Panc1 (cell line): ENCODE measurements around the gene BRME1. TPM values are rescaled to one million over a fixed set of nuclear protein-coding genes. Genes with fewer than 3 reads are reported as not detected.

Experiments
- ATAC-seq: fragments of 200-7000 bp; cut with Tn5 transposase; 2 replicates; pipeline ENCODE4 v1.9.1; 2020; ENCODE audit warnings: mild to moderate bottlenecking, moderate library complexity
- BruUV-seq: library from RNA; stranded (reverse); fragments of 400-500 nt; replicated peaks from 2 replicates; lab custom pipeline; 2021; lab: Mats Ljungman, UMichigan
- CTCF ChIA-PET: fragments of 300-600 bp; sonication (Branson Sonifier 250); formaldehyde crosslinking; loops from one replicate; lab custom pipeline; 2022; ENCODE audit warnings: antibody characterized with exemption; lab: Charles Lee
- POLR2A ChIA-PET: fragments of 300-600 bp; sonication (Branson Sonifier 250); formaldehyde crosslinking; loops from one replicate; lab custom pipeline; 2022; ENCODE audit warnings: antibody characterized with exemption; lab: Charles Lee
- DNase-seq: peaks from one replicate; pipeline ENCODE4 v3.0.0-alpha.2; 2010; ENCODE audit warnings: low read depth, low spot score
- H3K27ac ChIP-seq: 2 replicates; pipeline ENCODE4 v1.5.1; 2011; ENCODE audit warnings: mild to moderate bottlenecking, low read length, inconsistent platforms
- H3K27me3 ChIP-seq: fragments of 200-500 bp; sonication (Bioruptor generic); 2 replicates; pipeline ENCODE4 v1.6.0; 2014; ENCODE audit warnings: low read length, inconsistent platforms; ENCODE audit not compliant: control insufficient read depth, insufficient read depth
- H3K36me3 ChIP-seq: fragments of 200-500 bp; sonication (Bioruptor generic); 2 replicates; pipeline ENCODE4 v1.5.1; 2014; ENCODE audit warnings: inconsistent platforms, mild to moderate bottlenecking, low read length, moderate library complexity; ENCODE audit not compliant: control insufficient read depth, insufficient read depth
- H3K4me1 ChIP-seq: 2 replicates; pipeline ENCODE4 v1.5.1; 2011; ENCODE audit warnings: inconsistent platforms, mild to moderate bottlenecking, low read length, moderate library complexity; ENCODE audit not compliant: control insufficient read depth, insufficient read depth
- H3K4me3 ChIP-seq, 2 experiments: 2 replicates each; pipeline ENCODE4 v1.5.1; 2011 to 2012; ENCODE audit warnings: low read depth in 2 of 2, low read length in 2 of 2, mild to moderate bottlenecking in 2 of 2, inconsistent platforms in 1 of 2, moderate library complexity in 1 of 2
- H3K9me3 ChIP-seq: fragments of 200-500 bp; sonication (Bioruptor generic); 2 replicates; pipeline ENCODE4 v1.5.1; 2014; ENCODE audit warnings: low read depth, mild to moderate bottlenecking, inconsistent platforms, low read length, moderate library complexity; ENCODE audit not compliant: control insufficient read depth, insufficient read depth
- CTCF ChIP-seq: fragments of 450-650 bp; IDR thresholded peaks from 2 replicates; pipeline ENCODE4 v1.5.1; 2017; ENCODE audit warnings: mild to moderate bottlenecking
- POLR2AphosphoS5 ChIP-seq: IDR thresholded peaks from 2 replicates; pipeline ENCODE4 v1.6.1; 2012; ENCODE audit warnings: mild to moderate bottlenecking, low read depth, low read length, moderate library complexity
- SIN3A ChIP-seq: IDR thresholded peaks from 2 replicates; pipeline ENCODE4 v1.6.1; 2012; ENCODE audit warnings: low read depth, mild to moderate bottlenecking, low read length, moderate library complexity, borderline replicate concordance; ENCODE audit not compliant: insufficient read depth
- TCF7L2 ChIP-seq: IDR thresholded peaks from 2 replicates; pipeline ENCODE4 v1.6.1; 2011; ENCODE audit warnings: mild to moderate bottlenecking, low read depth, low read length, inconsistent platforms
- in situ Hi-C: cut with HindIII; loops from 2 replicates; pipeline ENCODE4 v1.10.0; 2016; ENCODE audit warnings: low sequenced_read_pairs, low pct_unique_long_range_greater_than_20kb
- intact Hi-C: fragments of 100-400 bp; cut with micrococcal nuclease; formaldehyde crosslinking; loops from one replicate; pipeline ENCODE4 v1.10.0; 2022; ENCODE audit not compliant: unreplicated experiment
- total RNA-seq: library from RNA; stranded (reverse); gene quantifications from one replicate; pipeline ENCODE4 v1.2.1, GENCODE V29; 2021; ENCODE audit not compliant: unreplicated experiment
- TF ChIP-seq, protein P1 (sequence below), 2 experiments: IDR thresholded peaks; 2 replicates each; pipeline ENCODE4 v1.6.1; 2011 to 2012; ENCODE audit warnings: low read depth in 2 of 2, control low read depth in 1 of 2, low read length in 1 of 2, mild to moderate bottlenecking in 1 of 2, moderate library complexity in 1 of 2; ENCODE audit not compliant: insufficient read depth in 1 of 2

Gene BRME1
- total RNA-seq, 1 experiment from 2014 or later = 6.5 TPM

GRCh38 chr19:13935765-13936510 is 30.0 kb upstream of the BRME1 start:
- no peak overlapping the region for H3K4me3 ChIP-seq
- peaks cover 5% of the 10 kb centered on the region for H3K4me1 ChIP-seq
- CTCF ChIA-PET = interaction anchor here (0.6 kb wide), 2 partner anchors 11 to 25 kb away, joined by 3 to 9 read pairs; no protein-coding TSS in a partner anchor
- no peaks in the 10 kb centered on the region for H3K27me3 ChIP-seq
- H3K36me3 ChIP-seq = no peaks in the 10 kb centered on the region
- DNase-seq (no peak), ATAC-seq (no peak)
- POLR2A ChIA-PET = no interaction called here
- in situ Hi-C loops (no loop called here), intact Hi-C loops (no loop called here)
- no TSS peak for BruUV-seq
- no peak overlapping the region for H3K27ac ChIP-seq
- TF ChIP-seq TCF7L2 (no peak), SIN3A (no peak), CTCF (no peak), POLR2AphosphoS5 (no peak)
- TF ChIP-seq, protein P1, sequence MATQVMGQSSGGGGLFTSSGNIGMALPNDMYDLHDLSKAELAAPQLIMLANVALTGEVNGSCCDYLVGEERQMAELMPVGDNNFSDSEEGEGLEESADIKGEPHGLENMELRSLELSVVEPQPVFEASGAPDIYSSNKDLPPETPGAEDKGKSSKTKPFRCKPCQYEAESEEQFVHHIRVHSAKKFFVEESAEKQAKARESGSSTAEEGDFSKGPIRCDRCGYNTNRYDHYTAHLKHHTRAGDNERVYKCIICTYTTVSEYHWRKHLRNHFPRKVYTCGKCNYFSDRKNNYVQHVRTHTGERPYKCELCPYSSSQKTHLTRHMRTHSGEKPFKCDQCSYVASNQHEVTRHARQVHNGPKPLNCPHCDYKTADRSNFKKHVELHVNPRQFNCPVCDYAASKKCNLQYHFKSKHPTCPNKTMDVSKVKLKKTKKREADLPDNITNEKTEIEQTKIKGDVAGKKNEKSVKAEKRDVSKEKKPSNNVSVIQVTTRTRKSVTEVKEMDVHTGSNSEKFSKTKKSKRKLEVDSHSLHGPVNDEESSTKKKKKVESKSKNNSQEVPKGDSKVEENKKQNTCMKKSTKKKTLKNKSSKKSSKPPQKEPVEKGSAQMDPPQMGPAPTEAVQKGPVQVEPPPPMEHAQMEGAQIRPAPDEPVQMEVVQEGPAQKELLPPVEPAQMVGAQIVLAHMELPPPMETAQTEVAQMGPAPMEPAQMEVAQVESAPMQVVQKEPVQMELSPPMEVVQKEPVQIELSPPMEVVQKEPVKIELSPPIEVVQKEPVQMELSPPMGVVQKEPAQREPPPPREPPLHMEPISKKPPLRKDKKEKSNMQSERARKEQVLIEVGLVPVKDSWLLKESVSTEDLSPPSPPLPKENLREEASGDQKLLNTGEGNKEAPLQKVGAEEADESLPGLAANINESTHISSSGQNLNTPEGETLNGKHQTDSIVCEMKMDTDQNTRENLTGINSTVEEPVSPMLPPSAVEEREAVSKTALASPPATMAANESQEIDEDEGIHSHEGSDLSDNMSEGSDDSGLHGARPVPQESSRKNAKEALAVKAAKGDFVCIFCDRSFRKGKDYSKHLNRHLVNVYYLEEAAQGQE (IDR thresholded peaks at IDR 0.05; ENCODE audit: insufficient read depth in 1 of 2, low read depth in 2 of 2, low read length in 1 of 2) = no peak
- H3K9me3 ChIP-seq = no peaks in the 10 kb centered on the region

DNA sequence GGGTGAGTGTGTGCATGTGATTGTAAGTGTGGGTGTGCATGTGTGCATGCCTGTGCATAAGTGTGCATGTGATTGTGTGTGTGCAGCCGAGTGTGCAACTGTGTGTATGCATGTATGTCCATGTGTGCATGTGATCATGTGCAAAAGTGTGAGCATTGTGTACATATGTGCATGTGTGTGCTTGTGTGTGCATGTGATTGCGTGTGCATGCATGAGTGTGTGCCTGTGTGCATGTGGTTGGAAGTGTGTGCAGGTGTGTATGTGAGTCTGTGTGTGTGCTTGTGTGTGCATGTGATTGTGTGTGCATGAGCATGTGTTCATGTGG is 28.8 kb upstream of the BRME1 start:
- POLR2A ChIA-PET = no interaction called here
- TF ChIP-seq, protein P1 (IDR thresholded peaks at IDR 0.05; ENCODE audit: insufficient read depth in 1 of 2, low read depth in 2 of 2, low read length in 1 of 2) = no peak
- no peak for TF ChIP-seq POLR2AphosphoS5
- no peak for TF ChIP-seq SIN3A
- CTCF ChIA-PET = no interaction called here
- no TSS peak for BruUV-seq
- DNase-seq (no peak), ATAC-seq (no peak)
- no peak overlapping the region for H3K27ac ChIP-seq
- no peaks in the 10 kb centered on the region for H3K9me3 ChIP-seq
- intact Hi-C loops = no loop called here
- H3K4me3 ChIP-seq = no peak overlapping the region
- H3K4me1 ChIP-seq = peaks cover 5% of the 10 kb centered on the region
- in situ Hi-C loops = no loop called here
- H3K27me3 ChIP-seq = no peaks in the 10 kb centered on the region
- no peaks in the 10 kb centered on the region for H3K36me3 ChIP-seq
